ENCODE results near the gene RDM1.

RDM1 gene

DNA sequence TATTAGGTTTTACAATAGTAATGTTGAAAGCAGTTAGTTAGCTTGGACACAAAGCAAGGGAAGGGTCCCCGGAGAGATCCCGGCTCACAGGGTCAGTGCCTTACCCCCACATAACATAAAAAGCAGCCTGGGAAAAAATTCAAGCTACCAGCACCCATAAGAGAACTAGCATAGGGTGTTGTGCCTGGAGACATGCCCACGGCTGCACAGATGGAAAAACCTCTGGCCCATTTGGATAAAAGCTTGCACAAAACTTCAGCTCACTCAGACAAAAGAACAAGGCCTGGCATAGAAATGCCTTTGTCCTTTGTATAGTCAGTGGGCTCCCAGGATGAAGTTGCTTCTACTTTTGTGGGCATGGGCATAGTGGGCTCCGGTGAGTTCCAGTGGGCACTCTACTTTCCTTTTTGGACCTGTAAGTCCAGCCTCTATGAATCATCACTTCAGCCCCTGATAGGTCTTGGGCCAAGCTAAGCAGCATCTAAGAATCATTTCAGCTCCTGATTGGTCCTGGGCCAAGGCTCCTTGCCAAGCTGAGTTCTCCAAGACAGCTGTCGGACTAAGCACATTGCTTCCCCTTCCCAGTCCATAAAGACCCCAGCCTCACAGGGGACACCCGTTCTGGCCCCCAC is 1.3 kb upstream of the RDM1 start:
- no peak for DNase-seq

DNA sequence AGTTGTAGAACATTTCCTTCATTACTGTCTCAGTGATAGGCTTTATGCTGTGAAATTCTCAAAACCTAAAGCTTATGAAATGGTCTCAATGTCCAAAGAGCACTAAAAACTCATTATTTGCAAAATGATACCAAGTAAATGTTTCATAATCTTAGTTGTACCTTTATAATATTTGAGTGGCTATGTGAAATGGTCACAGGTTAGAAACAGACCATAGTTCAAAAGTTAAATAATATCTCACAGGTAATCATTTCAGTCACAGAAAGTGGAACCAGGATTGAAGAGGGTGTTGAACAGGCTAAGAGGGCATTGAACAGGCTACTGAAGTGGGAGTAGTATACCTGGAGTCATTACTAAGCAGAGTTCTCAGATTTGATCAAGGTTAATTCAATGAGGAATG is 2.9 kb downstream of the RDM1 start:
- DNase-seq, result no peak

DNA sequence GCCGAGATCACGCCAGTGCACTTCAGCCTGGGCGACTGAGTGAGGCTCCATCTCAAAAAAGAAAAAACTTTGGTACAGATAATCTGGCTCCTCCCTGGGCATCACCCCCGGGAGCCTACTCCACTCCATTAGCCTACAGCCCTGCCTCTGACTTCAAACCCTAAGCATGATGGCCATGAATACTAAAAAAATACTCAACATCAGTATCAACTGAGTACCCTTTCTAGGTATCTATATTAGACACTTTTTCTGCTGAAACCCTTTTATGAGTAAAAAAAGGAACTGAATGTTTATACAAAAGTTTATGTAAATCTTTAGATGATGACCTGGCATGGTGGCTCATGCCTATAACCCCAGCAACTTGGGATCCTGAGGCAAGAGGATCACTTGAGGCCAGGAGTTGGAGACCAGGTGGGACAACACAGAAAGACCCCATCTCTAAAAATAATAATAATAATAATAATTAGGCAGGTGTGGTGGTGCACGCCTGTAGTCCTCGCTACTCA is 6.9 kb downstream of the RDM1 start:
- no peak for DNase-seq

DNA sequence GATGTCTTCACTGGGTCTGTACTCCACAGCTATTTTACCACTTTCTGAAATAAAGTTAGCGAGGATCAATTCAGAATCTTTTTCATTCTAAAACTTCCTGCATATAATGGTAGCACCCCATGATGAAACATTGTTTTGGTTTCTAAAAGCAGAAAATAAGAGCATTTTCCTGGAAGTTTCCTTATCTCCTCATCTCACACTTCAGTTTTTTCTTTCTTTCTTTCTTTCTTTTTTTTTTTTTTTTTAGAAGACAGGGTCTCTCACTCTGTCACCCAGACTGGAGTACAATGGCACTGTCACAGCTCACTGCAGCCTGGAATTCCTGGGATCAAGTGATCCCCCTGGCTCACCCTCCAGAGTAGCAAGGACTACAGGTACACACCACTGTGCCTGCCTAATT is 10.3 kb downstream of the RDM1 start:
- no peak for DNase-seq

DNA sequence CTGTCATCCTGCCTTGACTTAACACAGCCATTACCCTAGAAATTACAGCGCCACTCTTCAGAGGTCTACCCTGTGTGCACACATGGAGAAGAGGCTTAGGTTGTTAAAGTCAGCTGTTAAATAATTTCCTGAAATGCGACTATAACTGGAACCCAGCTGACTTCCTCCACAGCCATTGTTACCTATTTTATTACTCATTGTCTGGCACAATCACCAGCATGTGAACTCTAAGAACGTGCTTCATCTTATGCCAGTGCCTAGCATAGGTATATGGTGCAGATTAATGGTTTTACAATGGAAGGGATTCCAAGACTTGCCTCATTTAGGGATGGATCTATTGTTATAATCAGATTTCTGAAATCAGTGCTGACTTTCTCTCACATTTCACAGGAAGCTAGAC is 11.9 kb downstream of the RDM1 start:
- DNase-seq, result no peak

DNA sequence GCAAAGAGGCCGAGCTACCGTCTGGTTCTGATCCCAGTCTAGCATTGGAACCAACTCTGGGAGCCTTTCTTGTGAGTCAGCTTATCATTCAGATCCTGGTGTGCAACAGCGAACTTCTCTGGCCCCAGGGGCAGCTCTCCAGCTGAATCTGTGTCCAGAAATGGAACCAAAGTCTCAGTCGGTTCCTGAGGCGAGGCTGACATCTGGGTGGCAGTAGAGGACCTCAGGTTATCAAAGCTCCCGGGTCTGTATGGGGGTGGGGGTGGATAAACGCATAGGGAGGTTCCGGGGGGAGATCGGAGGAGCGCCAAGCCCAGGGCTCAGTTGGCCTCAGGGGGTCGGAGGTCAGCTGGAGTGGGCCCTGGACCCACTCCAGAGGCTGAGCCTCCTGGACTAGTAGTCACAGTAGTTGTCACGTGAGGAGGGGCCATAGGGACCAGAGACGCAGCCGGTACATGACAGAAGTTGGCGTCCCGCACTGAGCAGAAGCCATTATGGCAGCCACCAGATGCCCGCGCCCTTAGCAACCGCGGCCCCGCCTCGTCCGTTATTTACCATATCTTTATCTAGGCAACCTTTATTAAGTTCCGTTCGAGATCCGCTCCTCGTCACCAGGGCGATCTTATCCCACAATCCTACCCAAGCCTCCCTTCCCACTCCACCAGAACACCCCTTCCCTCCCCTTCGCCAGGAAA is 12.9 kb downstream of the RDM1 start:
- no peak for DNase-seq

DNA sequence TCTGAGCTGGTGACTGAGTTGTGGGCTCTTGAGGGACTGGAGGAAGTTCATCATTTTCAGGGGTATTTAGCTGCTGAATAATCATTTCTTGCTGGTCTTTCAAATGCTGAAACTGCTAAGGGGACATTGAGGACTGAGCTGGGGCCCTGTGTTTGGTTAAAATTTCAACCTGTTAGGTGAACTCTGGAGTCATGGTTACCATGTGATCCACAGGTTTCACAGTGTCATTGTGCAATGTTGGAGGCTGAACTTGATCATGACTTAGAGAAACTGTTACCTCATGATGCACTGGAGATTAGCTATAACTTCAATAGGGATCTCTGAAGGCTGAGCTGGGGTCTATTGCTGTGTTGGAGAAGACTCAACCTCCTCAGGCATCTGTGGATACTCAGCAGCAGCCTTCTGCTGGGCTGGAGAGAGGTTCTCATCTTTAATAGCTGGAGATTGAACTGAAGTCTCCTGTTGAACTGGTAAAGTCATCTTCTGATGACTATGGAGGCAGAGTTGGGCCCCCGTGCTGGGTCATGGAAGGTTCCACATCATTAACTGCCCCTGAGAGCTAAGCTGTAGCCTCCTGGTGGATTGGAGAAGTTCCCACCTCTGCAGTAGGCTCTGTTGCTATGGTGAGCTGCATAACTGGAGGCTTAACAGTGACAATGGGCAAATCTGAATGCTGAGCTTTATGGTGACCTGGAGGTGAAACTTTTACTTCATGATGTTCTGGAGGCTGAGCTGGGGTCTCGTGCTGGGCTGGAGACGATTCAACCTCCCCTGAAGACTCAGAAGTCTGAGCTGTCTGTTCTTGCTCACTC is 15.2 kb downstream of the RDM1 start:
- DNase-seq, result no peak

DNA sequence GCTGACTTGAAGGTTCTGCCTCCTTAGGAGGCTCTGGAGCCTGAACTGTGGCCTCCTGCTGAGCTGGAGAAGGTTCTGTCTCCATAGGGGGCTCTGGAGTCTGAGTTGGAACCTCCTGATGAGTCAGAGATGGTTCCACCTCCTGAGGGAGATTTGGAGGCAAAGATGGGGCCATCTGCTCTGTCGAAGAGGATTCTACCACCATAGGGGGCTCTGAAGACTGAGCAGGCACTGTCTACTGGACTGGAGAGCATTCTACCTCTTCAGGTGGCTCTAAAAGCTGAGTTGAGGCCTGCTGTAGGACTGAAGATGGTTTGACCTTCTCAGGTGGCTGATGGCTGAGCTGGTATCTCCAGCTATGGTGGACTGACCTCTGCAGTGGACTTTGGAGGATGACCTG is 16.2 kb downstream of the RDM1 start:
- DNase-seq, result no peak

DNA sequence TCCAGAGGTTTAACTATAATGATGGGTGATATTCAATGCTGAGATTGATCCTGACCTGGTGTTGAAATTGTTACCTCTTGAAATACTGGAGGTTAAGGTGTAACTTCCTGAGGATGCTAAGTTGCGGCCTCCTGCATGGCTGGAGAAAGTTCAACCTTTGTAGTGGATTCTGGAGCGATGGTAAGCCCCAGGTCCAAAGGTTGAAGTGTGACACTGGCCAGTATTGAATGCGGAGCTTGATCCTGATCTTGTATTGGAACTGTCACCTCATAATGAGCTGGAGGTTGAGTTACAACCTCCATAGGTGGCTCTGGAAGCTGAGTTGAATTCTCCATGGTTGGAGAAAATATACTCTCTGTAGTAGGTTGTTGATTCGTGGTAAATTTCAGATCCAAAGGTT is 17.0 kb downstream of the RDM1 start:
- DNase-seq, result no peak

DNA sequence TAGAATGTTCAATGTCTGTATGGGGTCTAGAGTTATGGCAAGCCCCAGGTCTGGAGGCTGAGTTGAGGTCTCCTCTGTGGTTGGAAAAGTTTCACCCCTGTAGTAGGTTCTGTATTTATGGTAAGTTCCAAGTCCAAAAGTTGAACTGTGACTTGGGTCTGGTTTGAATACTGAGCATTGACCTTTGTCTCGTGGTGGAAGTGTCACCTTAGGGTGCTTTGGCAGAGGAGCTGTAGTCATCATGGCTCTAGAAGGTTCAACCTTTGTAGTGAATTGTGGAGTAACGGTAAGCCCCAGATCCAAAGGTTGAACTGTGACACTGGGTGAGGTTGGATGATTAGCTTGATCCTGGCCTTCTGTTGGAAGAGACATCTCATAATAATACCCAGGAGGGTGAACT is 17.6 kb downstream of the RDM1 start:
- no peak for DNase-seq

DNA sequence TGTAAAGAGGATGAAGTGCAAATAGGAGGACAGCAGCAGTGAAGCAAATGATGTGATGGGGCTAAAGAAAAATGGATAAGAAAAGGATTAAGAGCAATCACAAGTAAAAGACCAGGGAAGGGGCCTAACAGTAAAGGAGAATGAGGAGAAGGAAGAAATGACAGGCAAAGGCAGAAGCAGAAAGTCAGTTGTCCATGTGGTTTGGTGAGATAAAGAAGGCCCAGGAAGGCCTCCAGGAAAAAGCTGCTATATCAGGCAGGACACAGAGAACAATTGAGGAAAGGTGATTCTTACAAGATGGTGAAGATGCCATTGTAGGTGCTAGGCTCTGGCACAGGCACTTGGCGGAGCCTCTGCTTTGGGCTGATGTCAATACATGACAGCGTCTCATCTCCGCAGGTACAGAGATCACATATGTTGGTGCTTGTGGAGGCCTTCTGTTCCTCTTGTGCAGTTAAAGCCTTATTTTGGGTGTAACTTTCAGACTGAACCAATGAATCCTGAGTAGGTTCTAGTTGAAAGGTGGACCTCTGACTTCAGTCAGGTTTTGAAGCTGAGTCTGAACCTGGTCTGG is 18.1 kb downstream of the RDM1 start:
- no peak for DNase-seq

DNA sequence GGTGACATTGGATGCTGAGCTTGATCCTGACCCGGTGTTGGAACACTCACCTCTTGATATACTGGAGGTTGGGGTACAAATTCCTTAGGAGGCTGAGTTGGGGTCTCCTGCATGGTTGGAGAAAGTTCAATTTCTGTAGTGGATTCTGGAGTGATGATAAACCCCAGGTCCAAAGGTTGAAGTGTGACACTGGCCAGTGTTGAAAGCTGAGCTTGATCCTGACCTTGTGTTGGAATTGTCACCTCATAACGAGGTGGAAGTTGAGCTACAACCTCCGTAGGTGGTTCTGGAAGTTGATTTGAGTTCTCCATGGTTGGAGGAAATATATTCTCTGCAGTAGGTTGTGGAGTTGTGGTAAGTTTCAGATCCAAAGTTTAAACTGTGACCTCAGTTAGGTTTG is 21.2 kb downstream of the RDM1 start:
- DNase-seq, result no peak

DNA sequence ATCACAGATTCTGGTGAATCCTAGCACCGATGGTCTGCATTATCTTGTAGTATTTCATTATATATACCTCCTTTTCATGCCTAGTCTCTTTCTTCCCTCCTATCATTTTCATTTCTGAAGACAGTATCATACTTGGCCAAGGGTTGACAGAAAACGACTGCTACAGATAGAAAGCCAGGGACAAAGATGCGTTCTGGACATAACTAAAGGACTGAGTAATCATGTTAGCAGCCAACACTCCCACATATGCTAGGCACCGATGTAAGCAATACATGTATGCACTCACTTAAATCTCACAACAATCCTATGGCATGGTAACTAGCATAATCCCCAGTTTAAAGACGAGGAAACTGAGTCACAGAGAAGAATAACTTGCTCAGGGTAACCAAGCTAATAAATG is 22.9 kb downstream of the RDM1 start:
- no peak for DNase-seq

DNA sequence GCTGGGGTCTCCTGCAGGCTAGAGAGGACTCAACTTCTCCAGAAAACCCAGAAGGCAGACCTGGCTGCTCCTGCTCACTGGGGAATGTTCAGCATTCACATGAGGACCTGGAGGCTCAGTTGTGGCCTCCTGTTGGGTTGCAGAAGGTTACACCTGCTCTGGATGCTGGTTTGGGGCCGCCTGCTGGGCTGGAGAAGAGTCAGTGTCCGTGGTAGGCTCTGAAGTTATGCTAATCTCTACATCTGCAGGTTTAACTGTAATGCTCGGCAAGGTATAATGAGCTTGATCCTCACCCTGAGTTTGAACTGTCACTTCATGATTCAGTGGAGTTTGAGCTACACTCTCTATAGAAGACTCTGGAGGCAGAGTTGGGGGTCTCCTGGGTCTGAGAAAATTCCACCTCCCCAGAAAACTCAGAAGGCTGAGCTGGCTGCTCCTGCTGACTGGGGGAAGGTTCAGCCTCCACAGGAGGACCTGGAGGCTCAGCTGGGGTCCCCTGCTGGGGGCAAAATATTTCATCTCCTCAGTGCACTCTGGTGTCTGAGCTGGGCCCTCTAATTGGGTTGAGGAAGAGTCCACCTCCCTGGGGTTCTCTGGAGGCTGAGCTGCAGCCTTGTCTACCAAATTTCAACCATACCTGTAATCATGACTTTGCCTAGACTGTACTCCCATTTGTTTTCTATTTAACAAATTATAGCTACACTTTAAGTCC is 23.5 kb downstream of the RDM1 start:
- DNase-seq, result no peak

DNA sequence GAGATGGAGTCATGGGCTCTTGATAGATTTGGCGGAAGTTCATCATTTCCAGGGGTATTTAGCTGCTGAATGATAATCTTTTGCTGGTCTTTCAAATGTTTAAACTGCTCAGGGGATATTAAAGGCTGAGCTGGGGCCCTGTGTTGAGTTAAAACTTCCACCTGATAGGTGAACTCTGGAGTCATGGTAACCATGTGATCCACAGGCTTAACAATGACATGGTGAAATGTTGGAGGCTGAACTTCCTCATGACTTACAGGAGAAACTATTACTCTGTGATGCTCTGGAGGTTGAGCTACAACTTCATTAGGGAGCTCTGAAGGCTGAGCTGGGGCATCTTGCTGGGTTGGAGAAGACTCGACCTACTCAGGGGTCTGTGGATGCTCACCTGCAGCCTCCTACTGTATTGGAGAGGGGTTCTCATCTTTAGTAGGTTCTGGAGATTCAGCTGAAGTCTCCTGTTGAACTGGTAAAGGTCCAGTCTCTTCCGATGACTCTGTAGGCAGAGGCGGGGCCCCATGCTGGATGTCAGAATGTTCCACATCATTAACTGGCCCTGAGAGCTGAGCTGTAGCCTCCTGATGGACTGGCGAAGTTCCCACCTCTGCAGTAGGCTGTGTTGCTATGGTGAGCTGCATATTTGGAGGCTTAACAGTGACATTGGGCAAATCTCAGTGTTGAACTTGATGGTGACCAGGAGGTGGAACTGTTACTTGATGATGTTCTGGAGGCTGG is 24.2 kb downstream of the RDM1 start:
- DNase-seq, result no peak

DNA sequence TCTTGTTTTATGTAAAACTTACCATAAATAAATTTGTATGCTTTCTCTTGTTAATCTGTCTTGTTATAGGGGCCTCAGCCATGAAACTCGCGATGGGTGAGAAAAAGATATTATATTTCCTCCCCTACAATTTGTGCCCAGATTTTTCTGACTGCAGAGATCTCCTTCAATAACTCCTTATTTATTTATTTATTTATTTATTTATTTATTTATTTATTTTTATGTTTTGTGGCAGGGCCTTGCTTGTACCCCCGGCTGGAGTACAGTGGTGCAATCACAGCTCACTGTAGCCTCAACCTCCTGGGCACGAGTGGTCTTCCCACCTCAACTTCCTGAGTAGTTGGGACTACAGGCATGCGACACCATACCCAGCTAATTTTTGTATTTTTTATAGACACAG is 27.1 kb downstream of the RDM1 start:
- no peak for DNase-seq

DNA sequence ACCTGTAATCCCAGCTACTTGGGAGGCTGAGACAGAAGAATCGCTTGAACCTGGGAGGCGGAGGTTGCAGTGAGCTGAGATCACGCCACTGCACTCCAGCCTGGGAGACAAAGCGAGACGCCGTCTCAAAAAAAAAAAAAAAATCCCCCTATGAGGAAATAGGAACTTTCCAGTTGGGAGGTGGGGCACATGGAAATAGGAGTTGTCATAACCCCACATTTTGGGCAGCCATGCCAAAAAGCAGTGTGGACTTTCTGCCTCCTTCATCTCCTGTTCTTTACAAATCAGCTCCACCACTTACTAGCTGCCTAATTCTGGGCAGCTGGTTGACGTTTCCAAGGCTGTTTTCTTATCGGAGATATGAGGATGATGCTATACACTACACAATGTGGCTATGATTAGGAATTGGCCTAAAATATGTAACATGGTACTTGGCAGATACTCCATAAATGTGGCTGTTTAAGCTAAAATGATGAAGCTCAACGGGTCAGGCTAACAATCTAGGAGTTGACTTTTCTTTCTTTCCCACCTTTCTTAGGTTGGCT is 28.9 kb downstream of the RDM1 start:
- DNase-seq, result no peak

DNA sequence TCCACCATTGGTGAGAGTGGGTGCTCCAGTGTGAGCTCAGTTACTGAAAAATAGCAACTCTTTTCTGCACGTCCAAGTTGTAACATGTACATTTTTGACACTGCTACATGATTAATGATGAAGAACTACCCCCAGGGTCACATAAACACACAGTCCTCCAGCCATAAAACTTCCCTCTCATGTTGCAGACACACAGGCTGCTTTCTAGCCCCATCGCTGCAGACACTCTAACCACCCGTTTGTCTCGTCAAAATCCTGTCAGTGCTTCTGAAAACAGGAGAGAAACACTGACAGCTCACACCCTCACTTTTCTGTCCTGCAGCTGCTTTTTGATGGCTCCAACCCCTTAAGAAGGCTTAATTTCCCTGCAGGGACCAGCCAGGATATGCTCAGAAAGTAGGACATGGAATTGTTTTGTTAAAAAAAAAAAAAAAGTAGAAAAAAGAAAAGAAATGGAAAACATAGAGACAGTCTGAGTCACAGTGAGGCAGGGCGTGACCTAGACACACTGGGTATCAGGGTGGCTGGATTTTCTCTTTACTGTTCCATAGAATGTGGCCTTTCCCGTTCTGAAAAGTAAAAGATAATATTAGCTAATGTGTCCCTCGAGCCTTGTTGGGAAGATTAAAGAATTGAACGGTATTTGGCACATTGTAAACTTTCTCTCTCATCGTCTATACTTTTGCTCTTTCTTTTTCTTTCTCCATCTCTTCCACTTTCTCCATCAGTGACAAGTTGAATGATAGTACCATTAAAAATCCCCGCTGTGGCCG is 29.7 kb downstream of the RDM1 start:
- no peak for DNase-seq

DNA sequence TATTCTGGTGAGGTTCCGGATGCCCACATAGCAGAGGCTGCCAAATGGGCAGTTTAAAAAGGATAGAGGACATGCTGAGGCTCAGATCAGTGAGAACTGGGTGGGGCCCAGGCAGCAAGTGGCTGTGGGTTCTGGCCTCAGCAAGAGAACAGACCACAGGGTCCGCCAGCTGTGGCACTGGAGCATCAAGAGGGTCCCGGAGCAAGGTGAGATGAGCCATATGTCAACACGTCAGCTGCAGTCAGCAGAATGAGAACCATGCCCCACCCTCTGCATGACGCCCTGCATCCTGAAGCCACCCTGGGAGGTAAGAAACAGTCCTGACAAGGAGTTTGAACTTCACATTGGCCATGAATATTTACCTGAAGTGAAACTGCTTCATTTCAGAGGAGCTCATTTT is 30.3 kb downstream of the RDM1 start:
- no peak for DNase-seq

DNA sequence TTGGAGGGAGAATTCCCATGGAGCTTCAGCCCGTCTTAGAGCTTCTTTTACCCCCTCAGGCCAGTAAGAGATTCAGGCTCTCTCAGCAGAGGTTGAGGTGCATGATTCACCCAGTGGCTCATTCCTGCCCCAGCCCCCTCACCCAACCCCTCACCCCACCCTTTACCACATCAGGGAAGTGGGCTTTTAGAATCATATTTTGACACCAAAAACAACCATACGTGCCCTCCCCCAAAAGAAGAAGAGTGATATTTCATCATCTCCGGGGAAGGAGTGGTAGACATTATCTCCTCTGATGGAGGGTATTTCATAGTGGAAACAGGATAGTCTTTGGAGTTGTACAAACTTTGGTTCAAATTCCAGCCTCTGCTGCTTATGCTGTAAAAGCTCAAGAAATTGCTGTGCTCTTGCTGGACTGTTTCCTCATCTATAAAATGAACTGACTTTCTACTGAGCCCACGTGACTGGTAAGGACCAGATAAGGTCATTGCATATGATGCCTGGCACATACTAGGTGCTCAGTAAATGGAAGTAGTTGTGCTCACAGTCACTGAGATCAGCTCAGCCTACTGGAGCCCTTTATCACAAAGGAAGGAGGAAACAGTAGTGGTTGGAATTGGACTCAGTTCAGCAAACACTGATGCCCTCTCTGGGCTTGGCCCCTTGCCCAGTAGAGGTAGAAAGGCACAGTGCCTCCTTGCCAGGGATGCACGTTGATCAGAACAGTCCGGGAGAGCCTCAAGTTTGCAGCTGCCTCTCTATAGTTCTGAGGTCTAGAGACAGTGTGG is 32.1 kb downstream of the RDM1 start:
- DNase-seq, result no peak
